Measurements from ENCODE around the gene PPP1R15B.

The PPP1R15B gene

DNA sequence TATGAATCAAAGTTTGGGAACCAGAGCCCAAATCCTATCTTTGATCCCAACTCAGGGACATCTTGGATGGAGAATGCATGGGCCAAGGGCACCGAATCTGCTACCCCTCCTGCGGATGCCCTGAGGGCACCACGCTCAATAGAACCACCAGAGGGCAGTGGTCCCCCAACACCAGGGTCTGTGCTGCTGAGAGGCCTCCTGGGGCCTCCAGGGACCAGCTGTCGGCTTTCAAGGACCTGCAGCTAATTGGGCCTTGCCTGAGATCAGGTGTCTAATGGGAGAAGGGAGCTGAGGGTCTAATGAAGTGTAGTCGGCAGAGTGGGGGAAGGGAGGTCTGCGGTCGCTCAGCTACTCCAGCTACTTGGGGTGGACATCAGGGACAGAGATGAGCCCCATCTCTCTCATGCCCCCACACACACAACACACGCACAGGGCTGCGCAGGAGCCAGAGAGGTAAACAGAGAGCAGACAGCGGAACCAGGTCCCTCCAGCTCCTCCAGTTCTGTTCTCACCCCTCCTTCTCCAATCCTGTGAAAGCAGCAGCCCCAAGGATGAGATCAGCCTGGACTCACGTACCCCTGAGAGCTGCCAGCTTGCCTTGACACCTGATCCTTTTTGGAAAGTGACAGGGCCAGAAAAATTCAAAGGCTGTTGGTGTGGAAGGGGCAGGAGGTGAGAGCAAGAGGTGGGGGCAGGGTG, 34.9 kb upstream of the PPP1R15B start:
- in situ Hi-C loops (cut with MboI; ENCODE audit: low pct_unique_long_range_greater_than_20kb, low sequenced_read_pairs), result no loop called here

DNA sequence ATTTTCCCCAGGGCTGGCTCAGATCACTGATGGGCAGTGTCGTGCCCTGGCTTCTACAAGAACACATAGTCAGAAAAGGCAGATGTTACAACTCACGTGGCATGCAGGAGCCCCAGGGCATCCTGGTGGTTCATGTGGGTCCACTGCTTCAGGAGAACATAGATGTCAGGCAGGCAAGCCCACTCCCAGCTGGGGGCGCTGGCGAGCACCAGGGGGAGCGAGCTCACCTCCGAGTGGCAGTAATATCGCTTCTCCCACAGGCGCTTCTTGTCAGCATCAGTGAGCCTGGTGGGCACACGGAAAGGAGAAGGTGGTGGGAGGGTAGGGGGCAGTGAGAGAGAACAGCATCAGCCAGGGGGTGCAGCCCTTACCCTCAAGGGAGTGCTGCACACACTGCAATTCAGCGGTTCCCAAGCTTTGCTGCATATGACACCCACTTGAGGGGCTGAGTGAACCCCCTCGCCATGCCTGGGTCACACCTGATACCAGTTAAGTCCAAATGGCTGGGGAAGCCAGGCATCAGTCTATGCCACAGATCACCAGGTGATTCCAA, 34.3 kb upstream of the PPP1R15B start:
- in situ Hi-C loops (cut with MboI; ENCODE audit: low pct_unique_long_range_greater_than_20kb, low sequenced_read_pairs), result no loop called here

More for the DNA sequence above, 34.9 kb upstream of the PPP1R15B start:
- DNase-seq, result peak; percentile 71

GRCh38 chr1:204443871-204444581, 32.4 kb upstream of the PPP1R15B start:
- no peak for DNase-seq
- in situ Hi-C loops (cut with MboI; ENCODE audit: low pct_unique_long_range_greater_than_20kb, low sequenced_read_pairs), result no loop called here

More for the DNA sequence above, 34.3 kb upstream of the PPP1R15B start:
- DNase-seq, result peak; percentile 76

DNA sequence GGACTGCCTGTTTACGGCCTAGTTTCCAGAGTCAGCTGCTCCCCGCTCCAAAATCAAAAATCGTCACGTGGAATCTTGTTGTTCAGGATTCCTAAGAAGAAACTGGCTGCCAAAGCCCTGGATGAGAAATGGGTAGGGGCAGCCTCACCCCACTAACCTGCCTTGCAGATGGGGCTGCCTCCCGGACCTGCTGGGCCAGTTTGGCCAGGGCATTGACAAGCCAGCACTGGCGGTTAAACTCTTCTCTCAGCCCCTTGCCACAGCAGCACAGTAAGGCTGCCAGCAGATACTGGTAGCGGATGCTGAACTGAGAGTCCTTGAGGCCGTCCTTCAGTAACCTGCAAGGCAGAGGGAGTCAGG, 31.6 kb upstream of the PPP1R15B start:
- DNase-seq, result no peak
- in situ Hi-C loops (cut with MboI; ENCODE audit: low pct_unique_long_range_greater_than_20kb, low sequenced_read_pairs), result no loop called here

DNA sequence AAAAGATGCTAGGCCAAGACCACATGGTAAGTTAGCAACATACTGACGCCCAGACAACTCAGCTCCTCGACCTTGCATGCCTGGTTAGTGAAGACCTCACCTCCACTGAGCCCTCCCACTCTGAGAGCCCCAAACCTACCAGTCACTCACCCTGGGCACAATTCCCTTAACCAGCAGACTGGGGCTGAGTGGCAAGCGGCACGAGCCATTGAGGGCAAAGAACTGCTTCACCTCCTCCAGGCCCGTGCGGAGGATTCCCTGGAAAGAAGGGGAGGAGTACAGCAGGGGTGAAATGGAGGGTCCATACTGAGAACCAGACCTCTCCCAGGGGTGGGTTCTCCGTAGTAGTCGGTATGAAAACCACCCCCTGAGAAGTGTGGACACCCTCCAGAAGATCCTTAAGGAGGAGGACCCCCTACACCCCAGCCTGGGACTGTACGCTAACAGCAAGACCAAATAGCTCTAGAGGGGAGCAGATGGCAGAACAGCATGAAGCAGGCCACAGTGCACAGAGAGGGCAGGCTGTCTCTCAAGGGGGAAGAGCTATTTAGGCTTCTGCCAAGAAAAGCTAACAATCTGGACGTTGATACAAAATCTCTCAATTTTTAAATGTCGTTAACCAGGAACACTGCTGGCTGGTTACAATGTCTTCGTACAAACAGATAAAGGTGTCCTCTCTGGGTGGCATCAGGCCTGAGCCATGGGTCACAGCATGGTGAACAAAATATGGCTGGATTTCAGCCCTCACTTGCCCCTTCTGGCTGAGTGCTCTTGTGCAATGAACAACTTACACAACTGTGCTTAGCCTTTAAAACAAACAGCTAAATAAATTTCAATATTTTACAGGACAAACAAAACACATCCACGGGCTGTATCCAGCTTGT, 31.0 kb upstream of the PPP1R15B start:
- no peak for DNase-seq
- in situ Hi-C loops (cut with MboI; ENCODE audit: low pct_unique_long_range_greater_than_20kb, low sequenced_read_pairs), result no loop called here

GRCh38 chr1:204441558-204441957, 29.9 kb upstream of the PPP1R15B start:
- in situ Hi-C loops (cut with MboI; ENCODE audit: low pct_unique_long_range_greater_than_20kb, low sequenced_read_pairs), result no loop called here
- no peak for DNase-seq

- no peak for DNase-seq
- in situ Hi-C loops (cut with MboI; ENCODE audit: low pct_unique_long_range_greater_than_20kb, low sequenced_read_pairs), result no loop called here
These were observed 28.2 kb upstream of the PPP1R15B start for GRCh38 chr1:204439621-204440375.

DNA sequence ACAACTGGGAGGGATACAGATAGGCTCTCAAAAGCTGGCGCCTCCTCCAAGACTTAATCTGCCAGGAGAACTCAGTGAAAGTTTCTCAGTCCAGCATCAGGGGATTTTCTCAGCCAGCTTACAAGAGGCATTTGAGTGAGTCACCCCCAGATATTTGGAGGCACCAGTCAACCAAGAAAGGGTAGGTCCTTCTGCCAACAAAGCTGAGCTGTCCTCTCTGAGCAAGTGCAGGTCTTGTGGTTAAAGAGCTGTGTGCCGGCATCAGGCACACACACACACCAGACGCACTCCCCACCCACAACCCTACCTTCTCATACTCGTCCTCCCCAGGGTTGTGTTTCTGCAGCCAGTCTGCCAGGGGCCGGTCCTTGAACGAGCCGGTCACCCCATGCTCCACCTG, 27.0 kb upstream of the PPP1R15B start:
- in situ Hi-C loops (cut with MboI; ENCODE audit: low pct_unique_long_range_greater_than_20kb, low sequenced_read_pairs), result no loop called here
- DNase-seq, result no peak

DNA sequence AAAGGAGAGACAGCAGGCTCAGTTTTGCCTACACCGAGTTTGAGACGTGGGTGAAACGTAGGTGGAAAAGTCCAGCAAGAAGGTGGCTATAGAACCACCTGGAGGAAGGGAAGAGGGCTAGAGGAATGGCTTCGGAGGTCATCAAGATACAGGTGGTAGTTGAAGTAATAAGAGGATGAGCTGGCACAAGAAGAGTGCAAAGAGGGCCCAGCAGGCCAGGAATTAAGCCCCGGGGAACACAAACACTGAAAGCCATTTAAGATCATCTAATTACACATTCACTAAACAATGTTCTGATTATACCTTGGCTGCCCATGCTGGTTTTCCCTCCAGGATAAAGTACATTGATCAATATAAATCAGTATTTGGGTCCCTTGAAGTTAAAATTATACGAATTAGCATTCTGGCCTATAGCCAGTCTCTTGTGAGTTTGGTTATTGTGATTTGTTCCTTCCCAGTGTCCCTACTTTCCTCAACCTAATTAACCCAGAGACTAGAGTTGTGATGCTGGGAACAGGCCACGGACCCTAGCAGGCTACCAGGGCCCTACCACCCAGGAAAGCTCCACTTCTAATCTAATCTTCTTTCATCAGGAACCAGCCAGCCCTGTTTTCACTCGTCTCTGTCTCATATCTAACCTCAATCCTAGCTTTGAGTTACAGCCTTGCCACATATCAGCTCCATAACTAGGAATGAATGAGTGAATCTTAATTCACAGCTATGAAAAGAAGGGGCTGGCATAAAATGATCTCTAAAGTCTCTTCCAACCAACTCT, 26.4 kb upstream of the PPP1R15B start:
- DNase-seq, result no peak
- in situ Hi-C loops (cut with MboI; ENCODE audit: low pct_unique_long_range_greater_than_20kb, low sequenced_read_pairs), result no loop called here

DNA sequence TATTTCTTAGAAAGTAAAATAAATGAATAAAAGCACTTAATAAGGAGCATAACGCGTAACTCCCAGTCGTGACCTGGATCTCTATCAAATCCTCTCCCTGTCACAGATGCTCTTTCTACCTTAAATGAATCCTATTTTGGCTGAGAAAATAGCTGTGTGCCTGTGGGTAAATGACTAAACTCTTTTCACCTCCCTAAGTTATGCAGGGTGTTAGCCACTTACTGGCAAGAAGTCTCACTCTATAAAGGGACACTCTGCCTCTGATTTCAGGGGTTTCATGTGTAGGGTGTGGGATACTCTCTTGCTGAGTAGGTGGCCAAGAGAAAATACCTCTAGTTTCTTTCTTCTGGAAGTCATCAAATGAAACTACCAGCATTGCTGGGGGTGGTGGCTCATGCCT, 24.3 kb upstream of the PPP1R15B start:
- in situ Hi-C loops (cut with MboI; ENCODE audit: low pct_unique_long_range_greater_than_20kb, low sequenced_read_pairs), result no loop called here
- no peak for DNase-seq

GRCh38 chr1:204435381-204435831, 23.8 kb upstream of the PPP1R15B start:
- in situ Hi-C loops (cut with MboI; ENCODE audit: low pct_unique_long_range_greater_than_20kb, low sequenced_read_pairs), result no loop called here
- no peak for DNase-seq

DNA sequence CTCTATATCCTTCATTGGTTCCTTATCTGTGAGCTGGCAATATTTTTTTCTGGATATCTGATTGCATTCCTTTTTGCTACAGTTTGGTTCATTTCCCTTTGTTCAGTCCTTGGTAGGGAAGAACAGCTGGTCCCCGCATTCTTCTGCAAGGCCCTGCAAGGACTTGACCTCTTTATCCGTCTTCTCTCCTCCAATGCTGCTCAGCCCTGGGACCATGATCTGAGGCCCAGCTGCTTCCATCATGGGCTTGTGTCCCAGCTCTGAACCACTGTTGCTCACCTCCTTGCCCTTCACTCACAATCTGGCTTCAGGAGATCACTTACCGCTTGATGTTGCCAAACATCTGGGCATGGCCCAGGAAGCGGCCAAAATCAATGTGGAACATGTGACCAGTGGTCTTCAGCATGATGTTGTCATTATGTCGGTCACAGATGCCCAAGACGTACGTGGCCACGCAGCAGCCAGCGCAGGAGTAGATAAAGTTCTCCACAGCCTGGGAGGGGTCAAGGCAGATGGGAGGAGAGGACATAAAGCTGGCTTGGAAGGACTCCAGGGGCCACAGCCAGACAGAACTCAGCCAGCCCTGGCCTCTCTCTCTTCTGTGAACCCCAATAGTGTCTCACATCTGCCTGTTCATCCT, 22.6 kb upstream of the PPP1R15B start:
- DNase-seq, result no peak
- in situ Hi-C loops (cut with MboI; ENCODE audit: low pct_unique_long_range_greater_than_20kb, low sequenced_read_pairs), result no loop called here

DNA sequence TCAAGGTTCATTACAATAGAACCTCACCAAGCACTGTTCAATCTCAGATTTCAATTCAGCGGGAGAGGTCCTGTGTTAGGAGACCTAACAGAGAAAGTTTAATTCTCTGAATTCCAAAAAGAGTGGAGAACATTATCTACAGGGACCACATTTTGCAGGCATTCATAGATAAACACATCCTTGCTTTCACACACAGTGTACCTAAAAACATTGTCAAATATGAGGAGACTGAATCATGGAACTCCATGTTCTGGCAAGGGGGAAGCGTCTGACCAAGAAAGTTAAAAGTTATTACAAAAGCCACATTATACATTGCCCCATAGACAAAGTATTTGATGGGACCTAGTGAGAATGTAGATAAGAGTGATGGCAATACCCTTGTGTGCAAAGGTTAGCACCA, 21.1 kb upstream of the PPP1R15B start:
- in situ Hi-C loops (cut with MboI; ENCODE audit: low pct_unique_long_range_greater_than_20kb, low sequenced_read_pairs), result no loop called here
- DNase-seq, result no peak

GRCh38 chr1:204431310-204432184, 19.9 kb upstream of the PPP1R15B start:
- in situ Hi-C loops (cut with MboI; ENCODE audit: low pct_unique_long_range_greater_than_20kb, low sequenced_read_pairs), result no loop called here
- DNase-seq, result peak; percentile 81

DNA sequence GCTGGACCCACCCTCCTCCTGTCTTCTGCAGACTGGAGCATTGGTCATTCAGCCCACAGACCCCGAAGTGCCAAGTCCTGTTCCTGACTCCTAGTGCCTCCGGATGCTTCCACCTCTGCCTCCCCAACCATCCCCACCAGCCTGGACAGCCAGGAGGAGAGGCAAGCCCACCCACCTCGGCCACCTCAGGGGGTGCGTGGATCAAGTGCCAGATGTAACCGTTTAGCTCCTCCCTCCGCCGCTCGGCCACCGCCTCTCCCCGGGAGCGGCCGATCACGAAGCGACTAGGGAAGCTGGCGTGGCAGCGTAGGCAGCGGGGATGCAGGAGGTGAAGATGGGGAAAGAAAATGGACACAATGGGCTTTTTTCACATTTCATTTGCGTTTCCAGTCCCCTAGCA, 18.1 kb upstream of the PPP1R15B start:
- in situ Hi-C loops (cut with MboI; ENCODE audit: low pct_unique_long_range_greater_than_20kb, low sequenced_read_pairs), result no loop called here
- no peak for DNase-seq

GRCh38 chr1:204426971-204427701, 15.5 kb upstream of the PPP1R15B start:
- in situ Hi-C loops (cut with MboI; ENCODE audit: low pct_unique_long_range_greater_than_20kb, low sequenced_read_pairs), result no loop called here
- DNase-seq, result no peak

Data from KBM-7 (cell line).